Activated effector memory CD4-positive, alpha-beta T cell treated with anti-CD3 and anti-CD28 coated beads, Interleukin-2, amount 50 U/mL, for 16 hours (primary cell): ENCODE results near the gene ZPBP2.

Experiments used
- DNase-seq: peaks from one replicate; pipeline ENCODE4 v3.0.0-alpha.2; 2020

ZPBP2 gene

DNA sequence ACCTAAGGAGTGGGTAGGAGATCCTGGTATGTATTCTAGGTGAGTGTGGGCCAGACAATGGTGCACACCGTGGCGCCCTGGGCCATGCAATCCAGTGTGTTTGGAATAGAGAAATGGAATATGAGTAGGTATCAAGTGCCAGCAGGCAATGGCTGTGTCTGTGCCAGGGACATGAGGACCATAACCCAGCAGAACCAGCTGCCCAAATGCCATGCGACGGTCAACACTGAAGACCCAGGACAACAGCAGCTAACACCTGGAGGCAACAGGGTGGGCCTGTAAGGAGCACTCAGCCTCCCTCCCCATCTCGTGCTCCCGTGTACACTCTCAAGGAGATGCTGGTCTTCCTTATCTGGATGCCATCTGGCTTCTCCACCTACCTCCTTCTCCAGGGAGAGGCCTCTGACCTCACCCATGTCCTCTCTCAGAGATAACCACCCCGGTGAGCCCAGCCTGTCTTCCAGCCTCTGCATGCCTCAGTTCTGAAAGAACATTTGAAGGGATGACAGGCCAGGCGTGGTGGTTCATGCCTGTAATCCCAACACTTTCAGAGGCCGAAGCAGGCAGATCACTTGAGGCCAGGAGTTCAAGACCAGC lies 51.2 kb downstream of the ZPBP2 start:
- DNase-seq, result no peak

DNA sequence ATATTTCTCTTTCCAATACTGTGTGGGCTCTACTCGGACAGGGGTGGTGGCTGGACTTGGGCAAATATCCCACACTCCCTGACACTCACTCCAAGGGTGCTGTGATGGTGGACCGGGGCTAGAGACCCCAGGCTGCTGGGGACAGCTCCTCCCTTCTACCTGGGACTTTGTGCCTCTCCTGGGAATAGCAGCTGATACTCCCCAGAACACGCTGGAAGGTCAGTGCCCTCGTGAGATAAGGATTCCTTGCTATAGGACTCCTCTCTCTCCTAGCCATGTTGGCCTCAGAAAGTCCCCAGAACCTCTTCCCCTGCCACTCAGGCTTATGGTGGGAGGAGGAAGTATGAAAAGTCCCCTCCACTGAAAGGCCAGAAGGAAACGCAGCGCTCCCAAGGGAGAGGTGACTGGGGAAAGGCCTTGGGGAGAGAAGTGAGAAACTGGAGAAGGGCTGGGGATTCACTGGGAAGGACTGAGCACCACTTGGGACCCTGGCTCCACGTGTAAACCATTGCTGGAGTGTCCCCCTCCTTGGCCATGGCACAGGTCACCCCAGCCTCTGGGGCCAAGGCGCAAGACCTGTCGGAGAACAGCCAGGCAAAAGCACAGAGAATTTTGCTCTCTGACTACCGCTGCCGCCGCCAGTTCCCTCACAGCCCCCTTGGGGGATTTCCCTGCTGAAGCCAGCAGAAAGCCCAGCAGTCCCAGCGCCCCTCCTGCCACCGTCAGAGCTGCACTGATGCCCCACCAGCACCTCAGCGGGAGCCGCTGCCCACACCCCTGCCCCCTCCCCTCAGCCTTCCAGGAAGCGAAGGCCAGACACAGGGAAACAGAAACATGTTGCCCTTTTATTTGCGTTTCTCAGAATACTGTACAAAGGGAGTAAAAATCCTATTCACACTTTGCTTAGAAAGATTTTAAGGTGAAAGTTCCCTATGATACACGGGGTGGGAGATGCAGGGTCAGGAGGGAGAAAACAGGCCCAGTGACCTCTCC lies 52.5 kb downstream of the ZPBP2 start:
- peak; percentile 82 for DNase-seq

DNA sequence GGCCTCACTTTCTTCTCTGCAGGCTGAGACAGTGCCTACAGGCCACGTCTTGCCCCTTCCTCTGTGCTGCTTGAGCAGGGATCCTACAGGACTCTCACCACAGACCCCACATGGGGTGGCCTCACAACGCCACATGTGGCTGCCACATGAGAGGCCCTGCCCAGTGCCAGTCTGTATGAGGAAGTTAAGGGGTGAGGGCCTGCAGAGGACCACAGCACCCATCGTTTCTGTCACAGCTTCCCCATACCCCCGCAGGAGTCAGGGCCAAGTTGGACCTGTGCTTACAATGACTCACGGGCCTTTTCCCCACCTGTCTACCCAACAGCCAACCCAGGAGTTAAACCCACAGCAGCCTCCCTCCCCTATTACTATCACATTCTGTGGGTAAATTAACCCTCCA lies 53.3 kb downstream of the ZPBP2 start:
- DNase-seq, result no peak

DNA sequence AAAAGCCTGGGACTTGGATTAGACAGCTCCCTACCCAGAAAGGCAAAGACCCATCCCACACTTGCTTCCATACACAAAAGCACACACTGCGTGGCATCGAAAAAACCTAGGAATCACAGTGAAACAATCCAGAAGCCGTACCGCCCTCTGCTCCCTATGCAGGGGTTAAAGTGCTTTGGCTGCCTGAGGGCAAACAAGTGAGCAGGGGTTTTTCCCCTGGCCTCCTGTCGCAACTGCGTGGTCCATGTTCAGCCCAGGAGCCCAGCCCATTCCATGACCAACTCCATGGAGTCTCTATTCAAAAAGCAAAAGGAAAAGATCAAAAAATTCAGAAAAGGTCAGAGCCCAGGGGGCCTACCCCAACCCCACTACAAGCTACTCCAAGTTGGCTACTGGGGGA lies 54.0 kb downstream of the ZPBP2 start:
- no peak for DNase-seq

DNA sequence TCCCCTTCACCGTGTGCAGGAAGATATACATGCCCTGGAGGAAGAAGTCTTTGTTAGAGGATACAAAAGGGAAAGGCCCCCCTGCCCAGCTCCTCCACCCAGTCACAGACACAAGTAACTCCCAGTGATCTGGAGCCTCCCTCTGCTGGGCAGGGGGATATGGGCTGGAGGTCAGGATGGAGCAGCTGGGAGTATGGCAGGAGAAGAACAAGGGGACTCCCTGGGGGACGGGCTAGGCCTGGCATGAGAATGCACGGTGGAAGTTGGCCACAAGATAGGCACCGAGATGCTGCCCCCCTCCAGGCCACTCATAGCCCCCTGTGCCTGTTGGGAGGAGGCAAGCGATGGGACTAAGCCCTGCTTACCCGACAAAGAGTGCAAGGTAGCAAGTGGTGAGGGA lies 55.2 kb downstream of the ZPBP2 start:
- no peak for DNase-seq

DNA sequence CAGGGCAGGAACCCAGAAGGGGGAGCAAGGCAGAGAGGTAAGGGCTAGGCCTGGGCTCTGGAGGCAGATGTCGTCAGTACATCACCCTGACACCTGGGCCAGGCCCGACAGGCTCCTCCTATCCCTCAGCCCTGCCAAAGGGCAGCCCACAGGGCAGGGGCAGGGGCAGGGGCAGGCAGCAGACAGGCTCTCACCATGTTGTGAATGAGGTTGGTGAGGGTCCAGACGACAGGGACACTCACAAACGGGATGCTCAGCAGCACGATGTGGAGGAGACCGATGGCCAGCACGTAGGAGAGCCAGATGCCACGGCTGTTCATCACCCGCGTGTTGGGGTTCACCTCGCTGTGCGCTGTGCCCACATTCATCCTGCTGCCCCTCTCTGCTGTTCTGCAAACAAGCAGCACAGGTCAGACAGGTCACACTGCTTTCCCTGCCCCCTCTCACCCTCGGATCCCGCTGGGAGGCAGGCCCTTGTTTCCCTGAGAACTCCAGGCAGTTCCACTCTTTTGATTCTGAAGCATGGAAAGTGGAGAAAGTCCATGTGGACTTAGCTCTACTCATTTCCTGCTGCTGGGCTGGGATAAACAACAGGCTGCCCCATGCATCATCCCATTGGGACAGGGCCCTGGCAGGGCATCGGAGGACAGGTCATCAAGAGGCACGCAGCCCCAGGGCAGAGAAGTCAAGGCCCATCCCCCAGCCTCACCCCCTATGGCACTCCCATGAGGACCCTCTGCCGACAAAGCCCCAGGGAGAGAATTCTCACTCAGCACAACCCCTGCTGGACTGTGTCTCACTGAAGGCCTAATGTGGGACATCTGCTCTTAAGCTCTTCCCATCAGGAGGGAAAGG lies 56.1 kb downstream of the ZPBP2 start:
- no peak for DNase-seq

DNA sequence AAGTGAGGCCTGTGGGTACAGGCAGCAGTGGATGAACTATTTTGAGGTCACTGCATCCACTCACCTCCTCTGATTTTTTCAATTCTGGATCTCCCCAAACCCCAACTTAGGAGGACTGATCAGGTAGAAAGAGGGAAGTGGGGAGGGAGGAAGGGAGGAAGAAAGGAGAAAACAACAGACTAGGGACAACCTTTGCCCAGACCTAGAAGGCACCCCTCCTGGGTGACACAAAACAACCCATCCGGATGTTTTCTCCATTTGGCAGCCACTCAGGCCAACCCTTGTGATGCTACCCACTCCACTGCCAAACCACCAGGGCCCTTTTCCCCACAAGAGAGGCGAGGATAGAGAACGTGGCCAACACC lies 56.7 kb downstream of the ZPBP2 start:
- no peak for DNase-seq

DNA sequence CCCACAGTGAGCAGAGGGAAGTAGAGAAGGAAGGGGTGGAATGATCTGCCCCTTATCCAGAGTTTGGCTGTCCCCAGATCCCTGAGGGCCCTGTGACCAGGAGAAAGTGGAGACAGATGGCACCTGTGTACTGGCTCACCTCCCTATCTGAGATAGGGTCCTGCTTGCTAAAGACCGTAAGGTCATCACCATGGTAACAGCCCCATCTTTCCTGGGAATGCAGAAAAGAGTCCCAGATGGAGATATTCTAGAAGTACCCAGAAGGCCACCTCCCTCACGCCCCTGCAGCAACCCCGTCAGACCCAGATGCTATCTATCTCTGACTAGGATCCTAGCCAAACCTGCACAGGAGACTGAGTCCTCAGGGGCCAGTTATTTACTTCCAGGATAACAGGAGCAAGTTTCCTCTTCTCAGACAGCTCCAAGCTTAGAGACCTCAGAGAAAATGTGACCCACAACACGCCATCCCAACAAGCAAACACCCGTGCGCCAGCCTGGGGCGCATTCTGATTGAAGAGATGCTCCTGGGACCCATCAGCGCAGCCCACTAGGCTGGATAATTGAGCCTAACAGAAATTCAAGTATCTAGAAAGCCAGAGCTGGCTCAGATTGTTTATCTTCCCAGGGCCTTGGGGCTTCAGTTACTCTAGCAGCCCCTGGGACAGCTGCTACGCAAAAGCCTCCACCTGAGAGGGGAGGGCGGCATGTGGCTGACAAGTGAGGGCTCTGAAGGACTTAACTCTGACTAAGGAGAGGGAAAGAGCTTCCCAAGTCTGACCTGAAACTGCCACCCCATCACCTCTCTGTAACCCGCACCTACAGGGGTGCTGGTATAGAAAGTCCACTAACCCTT lies 57.5 kb downstream of the ZPBP2 start:
- DNase-seq, result no peak

DNA sequence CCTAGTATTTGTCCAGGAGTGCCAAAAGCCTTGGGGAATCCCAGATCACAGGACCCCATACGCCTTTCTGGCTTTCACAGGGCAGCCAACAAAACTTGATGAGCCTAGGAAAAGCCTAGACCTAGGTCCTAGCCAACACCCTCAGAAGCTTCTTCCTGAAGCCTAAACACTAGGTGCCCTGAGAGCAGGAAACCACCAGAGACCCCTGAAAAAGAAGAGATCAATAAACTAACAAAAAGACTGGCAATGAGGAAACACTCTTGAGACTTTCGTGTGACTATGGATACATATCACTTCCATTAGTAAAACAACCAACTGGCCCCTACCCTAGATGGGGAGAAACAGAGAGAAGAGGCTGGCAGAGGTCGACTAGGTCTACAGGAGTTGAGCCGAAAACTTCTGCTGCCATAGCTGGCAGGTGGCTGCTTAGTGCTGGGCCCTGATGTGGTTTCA lies 58.2 kb downstream of the ZPBP2 start:
- DNase-seq, result no peak

DNA sequence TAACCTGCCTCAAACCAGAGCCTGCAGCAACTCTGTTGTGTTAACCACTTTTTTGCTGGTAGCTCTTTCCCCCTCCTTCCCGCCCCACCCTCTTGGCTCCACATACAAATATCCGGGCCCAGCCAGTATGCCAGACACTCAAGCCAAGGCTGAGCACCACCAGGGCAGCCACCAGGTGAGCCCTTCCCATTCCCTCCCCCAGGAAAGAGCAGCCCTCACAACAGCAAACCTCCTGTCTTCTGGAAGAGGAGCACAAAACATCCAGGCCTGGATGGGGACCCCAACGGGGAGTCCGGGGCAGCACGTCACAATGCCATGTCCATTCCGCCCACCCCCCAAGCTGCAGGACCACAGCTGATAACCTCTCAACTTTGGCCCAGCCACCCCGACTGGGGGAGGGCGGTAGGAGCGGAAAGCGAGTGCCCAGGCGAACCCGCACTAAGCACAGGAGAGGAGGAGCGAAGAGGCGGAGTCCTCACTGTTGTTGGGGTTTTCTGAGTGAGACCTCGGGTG lies 58.6 kb downstream of the ZPBP2 start:
- DNase-seq, result peak; percentile 87
